PFSK-1 (cell line): ENCODE measurements around the gene MMP11.

Experiments
- REST ChIP-seq, 2 experiments: IDR thresholded peaks; 2 replicates each; pipeline versions ENCODE4 v1.6.1 to v1.8.0; 2011 to 2012; ENCODE audit warnings: low read depth in 2 of 2, low read length in 2 of 2, control low read depth in 1 of 2, inconsistent platforms in 1 of 2, mild to moderate bottlenecking in 1 of 2, moderate library complexity in 1 of 2; ENCODE audit not compliant: insufficient read depth in 1 of 2
- SIN3A ChIP-seq: IDR thresholded peaks from 2 replicates; pipeline ENCODE4 v1.6.1; 2012; ENCODE audit warnings: mild to moderate bottlenecking, low read length, moderate library complexity, borderline replicate concordance; ENCODE audit not compliant: insufficient read depth
- TAF1 ChIP-seq: IDR thresholded peaks from 2 replicates; pipeline ENCODE4 v1.6.1; 2012; ENCODE audit warnings: low read length, control low read depth, borderline replicate concordance; ENCODE audit not compliant: insufficient read depth

DNA sequence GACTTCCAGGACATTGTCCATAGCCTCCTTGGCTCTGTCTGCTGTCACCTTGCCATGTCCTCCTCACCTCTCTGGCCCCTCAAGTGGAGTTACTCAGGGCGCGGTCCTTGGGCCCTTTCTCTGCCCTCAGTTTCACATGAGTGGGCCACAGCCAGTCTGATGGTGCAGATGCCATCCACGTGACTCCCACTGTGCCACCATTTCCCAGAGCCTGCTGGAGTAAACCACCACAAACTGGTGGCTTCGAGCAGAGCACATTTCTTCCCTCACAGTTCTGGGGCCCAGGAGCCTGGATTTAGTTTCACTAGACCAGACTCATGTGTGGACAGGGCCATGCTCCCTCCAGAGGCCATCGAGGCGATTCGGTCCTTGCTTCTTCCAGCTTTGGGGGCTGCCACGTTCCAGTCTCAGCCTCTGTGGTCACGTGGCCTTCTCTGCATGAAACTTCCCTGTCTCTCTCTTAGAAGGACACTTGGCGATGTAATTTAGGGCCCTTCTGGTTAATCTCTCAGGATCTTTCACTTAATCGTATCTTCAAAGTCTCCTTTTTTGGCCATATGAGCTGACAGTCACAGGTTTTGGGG, 28.7 kb downstream of the MMP11 start:
- no peak for TF ChIP-seq REST (IDR thresholded peaks at IDR 0.05; ENCODE audit: insufficient read depth in 1 of 2, low read depth in 2 of 2, low read length in 2 of 2)
- no peak for TF ChIP-seq SIN3A
- no peak for TF ChIP-seq TAF1
